Measurements from ENCODE around the gene RNF212B.
"Not testable (repeated sequence)": the region's sequence is repeated elsewhere in the genome, so short reads cannot be mapped to it uniquely, and the experiment has no call there.

Gene RNF212B, protein sequence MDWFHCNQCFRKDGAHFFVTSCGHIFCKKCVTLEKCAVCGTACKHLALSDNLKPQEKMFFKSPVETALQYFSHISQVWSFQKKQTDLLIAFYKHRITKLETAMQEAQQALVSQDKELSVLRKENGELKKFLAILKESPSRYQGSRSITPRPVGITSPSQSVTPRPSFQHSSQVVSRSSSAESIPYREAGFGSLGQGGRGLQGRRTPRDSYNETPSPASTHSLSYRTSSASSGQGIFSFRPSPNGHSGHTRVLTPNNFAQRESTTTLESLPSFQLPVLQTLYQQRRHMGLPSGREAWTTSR

DNA sequence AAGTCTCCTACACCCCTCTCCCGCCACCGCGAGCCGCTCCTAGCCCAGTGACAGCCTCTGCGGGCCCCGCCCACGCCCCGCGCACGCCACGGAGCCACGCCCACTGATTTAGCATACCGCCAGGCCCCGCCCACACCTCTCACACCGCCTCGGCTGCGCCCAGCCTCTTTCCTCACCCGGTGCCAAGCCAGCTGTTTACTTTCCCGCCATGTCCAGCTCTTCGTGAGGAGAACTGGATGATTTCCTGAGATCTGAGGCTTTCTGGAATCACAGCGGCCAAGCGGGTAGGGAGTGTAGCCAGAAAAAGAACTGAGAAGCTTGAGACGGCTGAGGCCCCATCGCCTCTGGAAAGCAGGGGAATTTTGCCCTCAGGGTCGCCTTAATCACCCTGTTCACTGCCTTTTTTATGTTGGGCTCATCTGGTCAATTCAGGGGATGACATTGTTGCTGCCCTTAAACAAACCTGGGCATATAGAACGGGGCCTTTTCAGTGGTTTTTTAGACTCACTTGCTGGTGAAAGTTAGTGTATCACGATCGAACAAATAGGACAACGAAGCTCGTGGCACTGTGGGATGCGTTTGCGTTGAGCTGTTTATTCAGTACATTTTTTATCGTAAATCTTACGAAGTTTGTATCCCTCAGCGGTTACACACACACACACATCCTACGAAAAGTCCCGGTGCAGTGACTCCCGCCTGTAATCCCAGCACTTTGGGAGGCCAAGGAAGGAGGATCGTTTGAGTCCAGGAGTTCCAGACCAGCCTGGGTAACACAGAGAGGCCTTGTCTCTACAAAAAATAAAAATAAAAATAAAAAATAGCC lies at the start of gene RNF212B:
RNF212B (plus strand) TSS at position 165 of the 823 bp plus-strand sequence. CDS start 2,410 bp downstream, outside the sequence.
- Histone ChIP-seq H3K9me3 (ENCODE audit: control insufficient read depth, insufficient read depth, low read length) (no peaks in the 10 kb centered on the region), H3K4me1 (ENCODE audit: control insufficient read depth, insufficient read depth, low read length) (no peaks in the 10 kb centered on the region), H3K27ac (ENCODE audit: low read length) (no peak within 1 kb of the TSS), H3K4me3 (ENCODE audit: low read length) (no peak within 1 kb of the TSS; the same call in 1 of the 2 replicates), H3K36me3 (ENCODE audit: control insufficient read depth, insufficient read depth, low read length) (no peaks in the 10 kb centered on the region), H3K27me3 (ENCODE audit: control insufficient read depth, insufficient read depth, low read length) (no peaks in the 10 kb centered on the region)
- peak; percentile 75 for DNase-seq (ENCODE audit: low read depth, low spot score)
- WGBS (ENCODE audit: insufficient coverage, insufficient read length), result no CpG with 5 or more reads among the region's 39 CpGs

DNA sequence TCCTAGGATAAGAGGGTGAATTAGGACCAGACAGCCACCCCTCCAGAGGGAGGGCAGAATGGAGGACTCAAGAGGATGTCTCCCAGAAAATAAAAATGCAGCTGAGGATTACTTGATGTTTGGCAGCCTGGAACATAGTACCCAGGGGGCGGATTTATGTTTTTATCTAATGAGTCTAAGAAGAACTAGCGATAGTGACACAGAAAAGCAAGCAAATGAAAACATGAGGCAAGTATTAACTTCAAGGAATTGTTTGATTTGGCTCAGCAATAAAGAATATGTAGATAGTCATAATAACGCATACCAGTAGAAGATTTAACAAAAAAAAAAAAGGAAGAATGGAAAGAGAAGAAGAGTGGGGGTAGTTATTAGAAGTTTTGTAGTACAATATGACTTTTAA lies 44.3 kb upstream of the RNF212B start:
- Histone ChIP-seq H3K27me3 (ENCODE audit: control insufficient read depth, insufficient read depth, low read length) (no peaks in the 10 kb centered on the region), H3K9me3 (ENCODE audit: control insufficient read depth, insufficient read depth, low read length) (no peaks in the 10 kb centered on the region), H3K4me1 (ENCODE audit: control insufficient read depth, insufficient read depth, low read length) (peaks cover 1% of the 10 kb centered on the region; the same call in 1 of the 2 replicates), H3K36me3 (ENCODE audit: control insufficient read depth, insufficient read depth, low read length) (no peaks in the 10 kb centered on the region), H3K4me3 (ENCODE audit: low read length) (no peak overlapping the region), H3K27ac (ENCODE audit: low read length) (no peak overlapping the region)
- 100% methylated on average over 1 of the region's 3 CpGs for WGBS (ENCODE audit: insufficient coverage, insufficient read length)
- no peak for DNase-seq (ENCODE audit: low read depth, low spot score)

DNA sequence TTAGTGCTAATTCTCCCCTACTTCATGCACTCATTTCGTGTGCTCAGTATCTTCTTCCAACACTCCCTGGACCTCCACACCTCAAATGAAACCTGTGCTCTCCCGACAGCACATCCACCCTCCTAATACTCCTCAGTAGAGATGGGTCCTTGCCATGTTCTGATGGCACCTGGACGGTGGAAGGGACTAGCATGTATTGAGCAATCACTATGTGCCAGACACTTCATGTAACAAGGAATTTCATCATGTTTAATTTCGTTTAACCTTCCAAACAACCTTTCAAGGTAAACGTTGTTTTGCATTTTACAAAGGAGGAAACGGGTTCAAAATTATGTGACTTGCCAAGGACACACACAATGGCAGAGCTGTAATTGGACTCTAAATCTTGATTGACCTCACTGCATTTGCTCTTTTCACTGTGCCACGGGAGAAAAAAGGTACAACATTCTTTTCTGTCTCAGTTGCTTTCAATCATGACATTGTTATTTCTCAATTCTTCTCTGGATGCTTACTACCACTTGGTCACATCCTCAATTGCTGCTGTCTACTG lies 42.1 kb upstream of the RNF212B start:
- Histone ChIP-seq H3K4me3 (ENCODE audit: low read length) (no peak overlapping the region), H3K36me3 (ENCODE audit: control insufficient read depth, insufficient read depth, low read length) (no peaks in the 10 kb centered on the region), H3K9me3 (ENCODE audit: control insufficient read depth, insufficient read depth, low read length) (no peaks in the 10 kb centered on the region), H3K27me3 (ENCODE audit: control insufficient read depth, insufficient read depth, low read length) (no peaks in the 10 kb centered on the region), H3K27ac (ENCODE audit: low read length) (no peak overlapping the region), H3K4me1 (ENCODE audit: control insufficient read depth, insufficient read depth, low read length) (peaks cover 1% of the 10 kb centered on the region; the same call in 1 of the 2 replicates)
- DNase-seq (ENCODE audit: low read depth, low spot score), result no peak
- WGBS (ENCODE audit: insufficient coverage, insufficient read length), result no CpG with 5 or more reads among the region's 7 CpGs

DNA sequence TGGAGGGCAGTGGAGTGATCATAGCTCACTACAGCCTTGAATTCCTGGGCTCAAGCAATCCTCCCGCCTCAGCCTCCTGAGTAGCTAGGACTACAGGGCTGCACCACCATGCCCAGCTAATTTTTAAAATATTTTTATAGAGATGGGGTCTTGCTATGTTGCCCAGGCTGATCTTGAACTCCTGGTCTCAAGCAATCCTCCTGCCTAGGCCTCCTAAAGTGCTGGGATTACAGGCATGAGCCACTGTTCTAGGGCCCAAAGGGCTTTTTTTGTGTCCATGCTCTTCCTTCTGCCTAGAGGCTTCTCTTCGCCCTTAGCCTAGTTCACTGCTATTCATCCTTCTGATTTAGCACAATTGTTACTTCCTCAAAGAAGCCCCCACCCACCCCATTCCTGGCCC lies 41.2 kb upstream of the RNF212B start:
- WGBS (ENCODE audit: insufficient coverage, insufficient read length), result no CpG with 5 or more reads among the region's 2 CpGs

DNA sequence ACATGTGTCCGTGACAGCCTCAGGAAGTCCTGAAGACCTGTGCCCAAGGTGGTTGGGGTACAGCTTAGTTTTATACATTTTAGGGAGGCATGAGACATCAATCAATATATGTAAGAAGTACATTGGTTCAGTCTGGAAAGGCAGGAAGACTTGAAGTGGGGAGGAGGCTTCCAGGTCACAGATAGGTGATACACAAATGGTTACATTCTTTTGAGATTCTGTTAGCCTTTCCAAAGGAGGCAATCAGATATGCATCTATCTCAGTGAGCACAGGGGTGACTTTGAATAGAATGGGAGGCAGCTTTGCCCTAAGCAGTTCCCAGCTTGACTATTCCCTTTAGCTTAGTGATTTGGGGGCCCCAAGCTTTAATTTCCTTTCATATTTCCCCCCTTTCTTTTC lies 38.6 kb upstream of the RNF212B start:
- H3K4me1 ChIP-seq (ENCODE audit: control insufficient read depth, insufficient read depth, low read length); H3K27ac ChIP-seq (ENCODE audit: low read length); H3K27me3 ChIP-seq (ENCODE audit: control insufficient read depth, insufficient read depth, low read length); H3K36me3 ChIP-seq (ENCODE audit: control insufficient read depth, insufficient read depth, low read length); H3K9me3 ChIP-seq (ENCODE audit: control insufficient read depth, insufficient read depth, low read length); DNase-seq (ENCODE audit: low read depth, low spot score); H3K4me3 ChIP-seq (ENCODE audit: low read length): not testable (repeated sequence)
- WGBS (ENCODE audit: insufficient coverage, insufficient read length), result no CpG with 5 or more reads among the region's 1 CpG

More for the DNA sequence above, 41.2 kb upstream of the RNF212B start:
- not testable (repeated sequence) for DNase-seq (ENCODE audit: low read depth, low spot score); H3K4me1 ChIP-seq (ENCODE audit: control insufficient read depth, insufficient read depth, low read length); H3K27me3 ChIP-seq (ENCODE audit: control insufficient read depth, insufficient read depth, low read length); H3K4me3 ChIP-seq (ENCODE audit: low read length); H3K36me3 ChIP-seq (ENCODE audit: control insufficient read depth, insufficient read depth, low read length); H3K9me3 ChIP-seq (ENCODE audit: control insufficient read depth, insufficient read depth, low read length); H3K27ac ChIP-seq (ENCODE audit: low read length)

DNA sequence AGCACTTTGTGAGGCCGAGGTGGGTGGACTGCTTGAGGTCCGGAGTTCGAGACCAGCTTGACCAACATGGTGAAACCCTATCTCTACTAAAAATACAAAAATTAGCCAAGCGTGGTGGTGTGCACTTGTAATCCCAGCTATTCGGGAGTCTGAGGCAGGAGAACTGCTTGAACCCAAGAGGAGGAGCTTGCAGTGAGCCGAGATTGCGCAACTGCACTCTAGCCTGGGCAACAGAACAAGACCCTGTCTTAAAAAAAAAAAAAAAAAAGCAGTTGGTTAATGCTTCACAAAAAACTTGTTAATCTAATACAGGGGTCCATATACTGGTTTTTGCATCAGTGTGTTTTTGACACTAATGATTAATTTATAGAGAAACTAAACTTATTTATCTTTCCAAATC lies 35.7 kb upstream of the RNF212B start:
- WGBS (ENCODE audit: insufficient coverage, insufficient read length), result no CpG with 5 or more reads among the region's 7 CpGs
- H3K4me3 ChIP-seq (ENCODE audit: low read length), result no peak overlapping the region
- no peaks in the 10 kb centered on the region for H3K9me3 ChIP-seq (ENCODE audit: control insufficient read depth, insufficient read depth, low read length)
- no peak overlapping the region for H3K27ac ChIP-seq (ENCODE audit: low read length)
- DNase-seq (ENCODE audit: low read depth, low spot score), result no peak
- no peaks in the 10 kb centered on the region for H3K27me3 ChIP-seq (ENCODE audit: control insufficient read depth, insufficient read depth, low read length)
- H3K4me1 ChIP-seq (ENCODE audit: control insufficient read depth, insufficient read depth, low read length), result no peaks in the 10 kb centered on the region; the same call in 1 of the 2 replicates
- no peaks in the 10 kb centered on the region for H3K36me3 ChIP-seq (ENCODE audit: control insufficient read depth, insufficient read depth, low read length)

DNA sequence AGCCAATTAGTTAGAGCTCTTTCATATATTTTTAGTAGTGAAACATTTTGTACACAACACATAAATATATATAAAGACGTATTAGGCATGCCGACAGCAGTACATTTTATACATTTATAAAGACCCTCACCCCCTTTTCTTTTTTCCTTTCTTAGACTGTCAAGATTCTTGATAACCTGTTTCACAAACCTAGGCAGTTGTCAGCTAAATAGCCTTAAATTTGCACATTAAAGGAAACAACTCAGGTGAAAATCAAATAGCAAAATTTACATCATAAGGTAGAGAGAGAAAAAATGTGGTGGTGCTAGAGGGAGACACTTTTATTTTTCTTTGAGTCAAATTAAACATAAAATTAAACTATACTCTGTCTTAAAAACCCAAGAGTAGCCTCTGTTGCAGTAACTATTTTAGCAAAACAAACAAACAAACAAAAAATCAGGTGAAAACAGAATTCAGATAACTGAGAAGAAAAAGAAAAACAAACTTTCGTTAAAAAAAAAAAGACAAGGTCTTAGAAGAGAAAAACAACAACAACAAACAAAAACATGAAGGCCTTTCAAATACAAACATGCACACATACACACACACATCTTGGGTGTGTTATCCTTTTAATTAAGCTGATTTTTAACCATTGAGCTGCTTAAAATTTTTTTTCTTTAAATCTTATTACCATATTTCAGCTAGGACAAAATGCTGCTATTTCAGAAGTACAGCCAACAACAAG lies 31.2 kb upstream of the RNF212B start:
- Histone ChIP-seq H3K36me3 (ENCODE audit: control insufficient read depth, insufficient read depth, low read length) (no peaks in the 10 kb centered on the region), H3K9me3 (ENCODE audit: control insufficient read depth, insufficient read depth, low read length) (no peaks in the 10 kb centered on the region), H3K27me3 (ENCODE audit: control insufficient read depth, insufficient read depth, low read length) (no peaks in the 10 kb centered on the region), H3K4me3 (ENCODE audit: low read length) (no peak overlapping the region), H3K4me1 (ENCODE audit: control insufficient read depth, insufficient read depth, low read length) (no peaks in the 10 kb centered on the region; the same call in 1 of the 2 replicates), H3K27ac (ENCODE audit: low read length) (no peak overlapping the region)
- whole genome bisulfite sequencing (ENCODE audit: insufficient coverage, insufficient read length), result no CpG with 5 or more reads among the region's 3 CpGs
- DNase-seq (ENCODE audit: low read depth, low spot score), result no peak

DNA sequence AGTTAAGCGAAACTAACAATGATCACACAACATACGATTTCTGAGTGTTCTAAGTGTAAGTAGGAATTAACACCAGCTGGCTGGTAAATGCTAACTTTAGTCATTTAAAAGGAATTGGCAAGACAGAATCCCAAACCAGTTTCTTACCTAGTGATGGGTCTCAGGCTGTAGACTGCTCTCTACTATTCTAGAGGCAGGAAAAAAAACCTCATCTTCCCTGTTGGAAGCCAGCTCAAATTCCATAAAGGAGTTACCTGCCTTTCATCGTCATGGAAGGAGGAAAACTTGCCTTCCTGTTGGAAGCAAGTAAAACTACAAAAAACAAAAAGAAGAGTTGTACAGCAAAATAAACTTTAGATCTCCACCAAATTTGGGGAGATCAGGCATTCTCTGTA lies 30.6 kb upstream of the RNF212B start:
- DNase-seq (ENCODE audit: low read depth, low spot score), result no peak
- WGBS (ENCODE audit: insufficient coverage, insufficient read length), result no CpG with 5 or more reads among the region's 3 CpGs
- H3K4me3 ChIP-seq (ENCODE audit: low read length), result no peak overlapping the region
- no peaks in the 10 kb centered on the region; the same call in 1 of the 2 replicates for H3K4me1 ChIP-seq (ENCODE audit: control insufficient read depth, insufficient read depth, low read length)
- H3K9me3 ChIP-seq (ENCODE audit: control insufficient read depth, insufficient read depth, low read length), result no peaks in the 10 kb centered on the region
- no peaks in the 10 kb centered on the region for H3K27me3 ChIP-seq (ENCODE audit: control insufficient read depth, insufficient read depth, low read length)
- H3K27ac ChIP-seq (ENCODE audit: low read length), result no peak overlapping the region
- no peaks in the 10 kb centered on the region for H3K36me3 ChIP-seq (ENCODE audit: control insufficient read depth, insufficient read depth, low read length)

DNA sequence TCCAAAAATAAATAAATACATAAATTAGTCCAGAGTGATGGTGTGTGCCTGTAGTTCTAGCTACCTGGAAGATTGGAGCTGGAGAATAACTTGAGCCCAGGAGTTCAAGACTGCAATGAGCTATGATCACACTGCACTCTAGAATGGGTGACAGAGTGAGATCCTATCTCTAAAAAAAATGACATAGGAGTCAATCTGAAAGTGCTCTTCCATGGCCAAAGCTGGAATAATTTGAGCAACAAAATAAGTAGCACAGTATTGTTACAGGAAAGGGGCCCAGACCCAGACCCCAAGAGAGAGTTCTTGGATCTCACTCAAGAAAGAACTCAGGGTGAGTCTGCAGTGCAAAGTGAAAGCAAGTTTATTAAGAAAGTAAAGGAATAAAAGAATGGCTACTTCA lies 29.4 kb upstream of the RNF212B start:
- DNase-seq (ENCODE audit: low read depth, low spot score), result no peak
- Histone ChIP-seq H3K9me3 (ENCODE audit: control insufficient read depth, insufficient read depth, low read length) (no peaks in the 10 kb centered on the region), H3K4me3 (ENCODE audit: low read length) (no peak overlapping the region), H3K27me3 (ENCODE audit: control insufficient read depth, insufficient read depth, low read length) (no peaks in the 10 kb centered on the region), H3K4me1 (ENCODE audit: control insufficient read depth, insufficient read depth, low read length) (no peaks in the 10 kb centered on the region; the same call in 1 of the 2 replicates), H3K36me3 (ENCODE audit: control insufficient read depth, insufficient read depth, low read length) (no peaks in the 10 kb centered on the region), H3K27ac (ENCODE audit: low read length) (no peak overlapping the region)
